ENCODE results near the gene UACA.

The UACA gene

DNA sequence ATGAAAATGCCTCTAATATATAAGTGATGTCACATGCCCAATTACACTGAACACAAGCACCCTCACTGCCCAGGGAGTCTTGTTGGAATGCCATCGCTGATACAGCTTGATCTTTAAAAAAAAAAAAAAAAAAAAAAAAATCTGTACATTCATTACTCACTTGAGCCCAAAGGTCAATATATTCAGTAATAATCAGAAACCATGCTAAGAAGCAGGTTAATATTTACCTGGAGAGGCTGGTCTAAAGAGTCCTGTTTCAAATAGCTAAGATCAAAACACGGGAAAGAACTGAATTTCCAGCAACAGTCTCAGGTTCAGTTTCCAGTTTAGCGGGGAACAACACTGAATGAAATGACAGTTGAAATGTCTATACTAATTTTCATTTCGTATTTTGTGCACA, 109.9 kb downstream of the UACA start:
- Histone ChIP-seq H3K4me3 (replicated peaks; ENCODE audit: insufficient read depth, low read length) (no peak overlapping the region), H3K27ac (replicated peaks) (no peak overlapping the region), H3K27me3 (ENCODE audit: insufficient read depth, poor library complexity, severe bottlenecking) (no peaks in the 10 kb centered on the region)
- no peak for DNase-seq (ENCODE audit: low read depth in 1 of 2, low spot score in 1 of 2)
- TF ChIP-seq, protein P1, sequence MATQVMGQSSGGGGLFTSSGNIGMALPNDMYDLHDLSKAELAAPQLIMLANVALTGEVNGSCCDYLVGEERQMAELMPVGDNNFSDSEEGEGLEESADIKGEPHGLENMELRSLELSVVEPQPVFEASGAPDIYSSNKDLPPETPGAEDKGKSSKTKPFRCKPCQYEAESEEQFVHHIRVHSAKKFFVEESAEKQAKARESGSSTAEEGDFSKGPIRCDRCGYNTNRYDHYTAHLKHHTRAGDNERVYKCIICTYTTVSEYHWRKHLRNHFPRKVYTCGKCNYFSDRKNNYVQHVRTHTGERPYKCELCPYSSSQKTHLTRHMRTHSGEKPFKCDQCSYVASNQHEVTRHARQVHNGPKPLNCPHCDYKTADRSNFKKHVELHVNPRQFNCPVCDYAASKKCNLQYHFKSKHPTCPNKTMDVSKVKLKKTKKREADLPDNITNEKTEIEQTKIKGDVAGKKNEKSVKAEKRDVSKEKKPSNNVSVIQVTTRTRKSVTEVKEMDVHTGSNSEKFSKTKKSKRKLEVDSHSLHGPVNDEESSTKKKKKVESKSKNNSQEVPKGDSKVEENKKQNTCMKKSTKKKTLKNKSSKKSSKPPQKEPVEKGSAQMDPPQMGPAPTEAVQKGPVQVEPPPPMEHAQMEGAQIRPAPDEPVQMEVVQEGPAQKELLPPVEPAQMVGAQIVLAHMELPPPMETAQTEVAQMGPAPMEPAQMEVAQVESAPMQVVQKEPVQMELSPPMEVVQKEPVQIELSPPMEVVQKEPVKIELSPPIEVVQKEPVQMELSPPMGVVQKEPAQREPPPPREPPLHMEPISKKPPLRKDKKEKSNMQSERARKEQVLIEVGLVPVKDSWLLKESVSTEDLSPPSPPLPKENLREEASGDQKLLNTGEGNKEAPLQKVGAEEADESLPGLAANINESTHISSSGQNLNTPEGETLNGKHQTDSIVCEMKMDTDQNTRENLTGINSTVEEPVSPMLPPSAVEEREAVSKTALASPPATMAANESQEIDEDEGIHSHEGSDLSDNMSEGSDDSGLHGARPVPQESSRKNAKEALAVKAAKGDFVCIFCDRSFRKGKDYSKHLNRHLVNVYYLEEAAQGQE (IDR thresholded peaks at IDR 0.05; ENCODE audit: insufficient replicate concordance, low read depth): no peak
- TF ChIP-seq SPI1 (IDR thresholded peaks at IDR 0.05; ENCODE audit: borderline replicate concordance, low read depth): no peak
- TF ChIP-seq, protein P2, sequence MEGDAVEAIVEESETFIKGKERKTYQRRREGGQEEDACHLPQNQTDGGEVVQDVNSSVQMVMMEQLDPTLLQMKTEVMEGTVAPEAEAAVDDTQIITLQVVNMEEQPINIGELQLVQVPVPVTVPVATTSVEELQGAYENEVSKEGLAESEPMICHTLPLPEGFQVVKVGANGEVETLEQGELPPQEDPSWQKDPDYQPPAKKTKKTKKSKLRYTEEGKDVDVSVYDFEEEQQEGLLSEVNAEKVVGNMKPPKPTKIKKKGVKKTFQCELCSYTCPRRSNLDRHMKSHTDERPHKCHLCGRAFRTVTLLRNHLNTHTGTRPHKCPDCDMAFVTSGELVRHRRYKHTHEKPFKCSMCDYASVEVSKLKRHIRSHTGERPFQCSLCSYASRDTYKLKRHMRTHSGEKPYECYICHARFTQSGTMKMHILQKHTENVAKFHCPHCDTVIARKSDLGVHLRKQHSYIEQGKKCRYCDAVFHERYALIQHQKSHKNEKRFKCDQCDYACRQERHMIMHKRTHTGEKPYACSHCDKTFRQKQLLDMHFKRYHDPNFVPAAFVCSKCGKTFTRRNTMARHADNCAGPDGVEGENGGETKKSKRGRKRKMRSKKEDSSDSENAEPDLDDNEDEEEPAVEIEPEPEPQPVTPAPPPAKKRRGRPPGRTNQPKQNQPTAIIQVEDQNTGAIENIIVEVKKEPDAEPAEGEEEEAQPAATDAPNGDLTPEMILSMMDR (IDR thresholded peaks at IDR 0.05; ENCODE audit: insufficient read depth, low read length): no peak

DNA sequence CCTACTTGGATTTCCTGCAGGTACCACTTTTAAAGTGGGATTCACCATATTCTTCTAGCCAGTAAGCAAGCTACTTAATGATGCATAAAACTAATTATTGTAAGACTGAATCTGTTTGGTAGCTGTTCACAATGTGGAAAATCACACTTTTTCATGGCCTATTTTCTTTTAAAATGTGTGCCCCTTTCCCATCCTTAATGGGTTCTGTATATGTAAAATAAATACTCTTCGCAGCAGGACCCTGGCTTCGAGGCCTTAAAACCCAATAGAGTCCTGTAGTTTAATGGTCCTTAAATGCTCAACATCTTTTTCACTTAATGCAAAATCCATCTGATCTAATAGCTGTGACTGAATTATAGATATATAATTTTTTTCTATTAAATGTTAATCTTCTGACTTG, 111.0 kb downstream of the UACA start:
- TF ChIP-seq, protein P1 (IDR thresholded peaks at IDR 0.05; ENCODE audit: insufficient replicate concordance, low read depth): no peak
- no peak for TF ChIP-seq POLR2AphosphoS5 (IDR thresholded peaks at IDR 0.05; ENCODE audit: low read depth)
- TF ChIP-seq, protein P2 (IDR thresholded peaks at IDR 0.05; ENCODE audit: insufficient read depth, low read length): no peak
- TF ChIP-seq GABPA (IDR thresholded peaks at IDR 0.05; ENCODE audit: low read depth): no peak
- TF ChIP-seq SPI1 (IDR thresholded peaks at IDR 0.05; ENCODE audit: borderline replicate concordance, low read depth): no peak
- no peak for DNase-seq (ENCODE audit: low read depth in 1 of 2, low spot score in 1 of 2)

DNA sequence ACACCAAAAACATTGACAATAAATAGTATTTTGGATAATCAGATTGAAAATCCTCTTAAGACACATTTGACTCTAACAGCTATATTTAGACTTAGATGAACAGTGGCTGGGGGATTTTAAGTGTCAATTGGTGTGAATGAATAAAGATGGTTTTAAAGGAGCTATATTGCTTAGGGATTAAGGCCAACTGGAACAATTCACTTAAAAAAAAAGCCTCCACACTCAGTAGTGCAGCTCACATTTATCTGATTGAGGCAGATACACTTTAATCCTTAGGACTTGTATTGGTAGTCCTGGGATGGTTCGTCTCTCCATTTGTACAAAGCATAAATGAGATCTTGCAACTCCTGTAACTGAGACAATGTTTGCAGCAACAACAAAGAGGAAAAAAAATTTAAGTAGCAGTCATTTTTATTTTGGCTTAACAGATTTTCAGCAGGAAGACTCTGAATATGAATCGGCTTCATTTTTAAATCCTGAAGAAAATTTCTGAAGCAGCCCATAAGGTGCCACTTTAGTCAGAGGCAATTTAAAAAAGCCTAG, 112.0 kb downstream of the UACA start:
- TF ChIP-seq POLR2AphosphoS5 (IDR thresholded peaks at IDR 0.05; ENCODE audit: low read depth) (no peak), GABPA (IDR thresholded peaks at IDR 0.05; ENCODE audit: low read depth) (no peak), SPI1 (IDR thresholded peaks at IDR 0.05; ENCODE audit: borderline replicate concordance, low read depth) (no peak)
- TF ChIP-seq, protein P1 (IDR thresholded peaks at IDR 0.05; ENCODE audit: insufficient replicate concordance, low read depth): no peak
- TF ChIP-seq, protein P2 (IDR thresholded peaks at IDR 0.05; ENCODE audit: insufficient read depth, low read length): no peak
- DNase-seq (ENCODE audit: low read depth in 1 of 2, low spot score in 1 of 2): no peak
- H3K4me3 ChIP-seq (replicated peaks; ENCODE audit: insufficient read depth, low read length): no peak overlapping the region

More for the DNA sequence above, 111.0 kb downstream of the UACA start:
- no peak overlapping the region for H3K4me3 ChIP-seq (replicated peaks; ENCODE audit: insufficient read depth, low read length)
- no peaks in the 10 kb centered on the region for H3K27me3 ChIP-seq (ENCODE audit: insufficient read depth, poor library complexity, severe bottlenecking)
- no peak overlapping the region for H3K27ac ChIP-seq (replicated peaks)

More for the DNA sequence above, 112.0 kb downstream of the UACA start:
- Histone ChIP-seq H3K27ac (replicated peaks) (no peak overlapping the region), H3K27me3 (ENCODE audit: insufficient read depth, poor library complexity, severe bottlenecking) (no peaks in the 10 kb centered on the region)
